GM12892 (cell line): ENCODE results near the gene EXO1.
"Not testable (repeated sequence)": the region's sequence is repeated elsewhere in the genome, so short reads cannot be mapped to it uniquely, and the experiment has no call there.

Experiments used
- DNase-seq: peaks from one replicate; pipeline ENCODE4 v3.0.0; 2011; ENCODE audit not compliant: insufficient read length
- FAIRE-seq: peaks from 2 replicates; lab custom pipeline; 2011; peaks lifted over from hg19 to GRCh38; lab: Jason Lieb, UNC
- POLR2A ChIP-seq: IDR thresholded peaks from 2 replicates; pipeline ENCODE4 v1.6.1; 2011; ENCODE audit warnings: low read depth, low read length, control low read depth
- POLR2AphosphoS5 ChIP-seq: IDR thresholded peaks from 2 replicates; pipeline ENCODE4 v1.6.1; 2011; ENCODE audit warnings: low read depth, low read length, control low read depth
- TAF1 ChIP-seq: IDR thresholded peaks from 2 replicates; pipeline ENCODE4 v1.6.1; 2011; ENCODE audit warnings: low read depth, mild to moderate bottlenecking, control low read depth, low read length, borderline replicate concordance

The EXO1 gene

GRCh38 chr1:241838897-241839296 is 9.1 kb upstream of the EXO1 start:
- TF ChIP-seq TAF1, result no peak
- TF ChIP-seq POLR2AphosphoS5, result no peak
- TF ChIP-seq POLR2A, result no peak
- DNase-seq, result no peak
- FAIRE-seq, result no peak

DNA sequence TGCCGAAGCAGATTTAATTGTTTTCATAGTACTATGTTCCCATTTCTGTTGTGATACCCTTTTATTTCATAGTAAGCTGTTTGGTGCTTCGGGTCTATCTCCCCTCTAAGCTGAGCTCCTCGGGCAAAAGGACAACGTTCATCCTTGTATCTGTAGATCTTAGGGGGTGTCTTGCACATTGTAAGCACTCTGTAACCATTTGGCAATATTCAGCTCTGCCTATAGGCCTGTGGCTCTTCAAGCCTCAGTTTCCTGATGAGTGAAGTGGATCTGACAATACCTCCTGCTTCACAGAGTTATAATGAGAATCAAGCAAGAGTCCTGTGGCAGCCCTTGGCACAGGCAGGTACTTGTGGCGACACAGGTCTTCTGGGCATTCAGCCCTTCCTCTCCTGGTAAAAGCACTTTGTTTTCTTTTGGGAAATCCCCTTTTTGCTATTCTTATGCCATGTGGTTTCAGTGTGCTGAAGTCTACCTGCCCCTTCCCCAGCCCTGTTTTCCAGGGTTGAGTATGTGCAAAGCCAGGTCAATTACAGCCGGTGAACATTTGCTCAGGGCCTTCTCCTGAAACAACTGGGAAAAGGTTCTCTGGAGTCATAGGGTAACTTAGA is 8.5 kb upstream of the EXO1 start:
- DNase-seq (no peak), FAIRE-seq (peak; percentile 92)
- TF ChIP-seq POLR2AphosphoS5 (no peak), TAF1 (no peak), POLR2A (no peak)

GRCh38 chr1:241840164-241840563 is 7.8 kb upstream of the EXO1 start:
- no peak for TF ChIP-seq POLR2AphosphoS5
- FAIRE-seq (no peak), DNase-seq (no peak)

DNA sequence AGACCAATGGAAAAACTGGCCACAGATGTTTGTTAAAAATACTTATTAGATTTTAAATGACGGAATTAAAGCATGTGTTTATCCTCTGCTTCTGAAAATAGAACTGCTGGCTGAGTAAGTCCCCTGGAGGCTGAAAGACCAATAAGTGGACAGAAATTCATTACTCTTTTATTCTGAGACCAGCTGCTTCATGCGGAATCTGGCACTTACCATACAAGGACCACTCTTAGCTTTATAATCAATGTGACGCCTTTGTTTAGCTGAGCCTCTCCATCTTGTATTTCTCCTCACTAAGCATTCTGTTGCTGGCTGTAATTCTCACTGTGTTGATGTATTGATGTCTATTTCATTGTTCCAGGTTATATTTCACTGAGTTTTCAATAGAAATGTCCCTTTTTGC is 6.3 kb upstream of the EXO1 start:
- FAIRE-seq, result no peak
- TF ChIP-seq POLR2A, result no peak
- no peak for TF ChIP-seq TAF1
- no peak for TF ChIP-seq POLR2AphosphoS5
- DNase-seq, result no peak

- no peak for TF ChIP-seq POLR2A
- TF ChIP-seq TAF1, result no peak
- TF ChIP-seq POLR2AphosphoS5, result no peak
- FAIRE-seq (peak; percentile 21), DNase-seq (no peak)
These were observed 5.4 kb upstream of the EXO1 start for GRCh38 chr1:241842565-241842964.

- no peak for TF ChIP-seq POLR2A
- no peak for TF ChIP-seq TAF1
- no peak for TF ChIP-seq POLR2AphosphoS5
- FAIRE-seq, result no peak
- no peak for DNase-seq
These were observed 3.4 kb upstream of the EXO1 start for GRCh38 chr1:241844593-241844992.

GRCh38 chr1:241846375-241846774 is 1.6 kb upstream of the EXO1 start:
- no peak for TF ChIP-seq POLR2A
- no peak for TF ChIP-seq TAF1
- no peak for TF ChIP-seq POLR2AphosphoS5
- FAIRE-seq (no peak), DNase-seq (no peak)

DNA sequence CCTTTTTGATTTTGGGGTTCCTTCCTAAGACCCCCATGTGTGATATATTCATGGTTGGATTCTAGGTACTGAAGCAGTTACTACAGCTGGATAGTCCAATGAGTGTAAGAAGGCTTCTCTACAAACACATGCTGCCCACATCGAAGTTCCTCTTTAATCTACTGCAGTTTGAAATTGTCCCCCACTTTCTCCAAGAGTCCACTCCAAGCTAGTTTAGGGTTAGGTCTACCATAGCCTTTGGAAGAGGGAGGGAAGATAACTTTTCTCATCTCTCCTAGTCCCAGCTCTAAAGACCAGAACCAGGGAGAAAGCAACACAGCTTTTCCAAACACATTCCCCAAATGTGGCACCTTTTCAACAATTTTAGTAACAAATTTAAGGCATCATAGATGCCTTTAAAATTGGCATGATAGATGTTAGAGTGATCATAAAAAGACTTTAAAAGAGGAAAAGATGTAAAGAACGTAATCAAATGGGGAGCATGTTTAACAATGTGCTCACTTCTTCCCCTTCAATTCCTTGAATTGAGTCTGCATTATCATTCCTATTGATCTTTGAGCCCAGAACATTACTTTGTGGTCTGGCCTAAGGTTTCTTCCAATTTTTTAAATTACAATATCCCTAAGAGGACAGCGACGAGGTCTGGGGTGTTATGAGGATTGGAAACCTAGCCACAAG is 1.0 kb upstream of the EXO1 start:
- no peak for DNase-seq
- TF ChIP-seq POLR2AphosphoS5 (no peak), TAF1 (no peak), POLR2A (no peak)
- FAIRE-seq, result no peak

DNA sequence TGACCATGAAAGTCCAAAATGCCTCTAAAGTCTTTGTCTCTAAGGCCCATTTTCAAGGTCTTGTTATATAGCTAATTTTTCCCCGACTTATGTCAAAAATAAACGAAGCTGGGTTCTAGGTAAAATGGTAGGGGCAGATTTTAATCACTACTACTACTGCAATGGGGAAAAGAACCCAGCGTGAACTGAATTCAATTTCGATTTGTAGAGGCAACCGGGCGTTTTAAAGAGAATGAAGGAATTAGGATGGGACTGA is 536 bp upstream of the EXO1 start:
- TF ChIP-seq TAF1 (no peak), POLR2AphosphoS5 (no peak), POLR2A (no peak)
- DNase-seq (no peak), FAIRE-seq (no peak)

GRCh38 chr1:241848686-241849344 is 811 bp downstream of the EXO1 start:
- peak; percentile 81 for FAIRE-seq
- no peak for DNase-seq

DNA sequence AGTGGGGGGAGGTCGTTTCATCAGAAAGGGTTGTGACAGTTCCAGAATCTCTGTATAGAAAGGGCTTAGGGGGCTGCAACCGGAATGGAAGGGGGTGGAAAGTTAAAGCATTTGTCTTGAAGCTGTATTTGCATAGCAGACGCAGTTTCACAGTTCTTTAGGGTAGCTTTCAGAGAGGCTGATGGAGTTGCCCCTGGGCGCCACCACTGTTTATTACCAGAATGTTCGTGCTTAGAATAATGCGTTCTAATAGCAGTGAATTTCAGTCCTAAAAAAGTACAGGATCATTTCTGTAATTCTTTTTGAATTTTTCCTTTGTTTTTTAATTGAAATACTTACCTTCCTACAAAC is 1.3 kb downstream of the EXO1 start:
- DNase-seq, result no peak

More at GRCh38 chr1:241848686-241849344, 811 bp downstream of the EXO1 start:
- no peak for TF ChIP-seq TAF1
- TF ChIP-seq POLR2A, result no peak
- no peak for TF ChIP-seq POLR2AphosphoS5

DNA sequence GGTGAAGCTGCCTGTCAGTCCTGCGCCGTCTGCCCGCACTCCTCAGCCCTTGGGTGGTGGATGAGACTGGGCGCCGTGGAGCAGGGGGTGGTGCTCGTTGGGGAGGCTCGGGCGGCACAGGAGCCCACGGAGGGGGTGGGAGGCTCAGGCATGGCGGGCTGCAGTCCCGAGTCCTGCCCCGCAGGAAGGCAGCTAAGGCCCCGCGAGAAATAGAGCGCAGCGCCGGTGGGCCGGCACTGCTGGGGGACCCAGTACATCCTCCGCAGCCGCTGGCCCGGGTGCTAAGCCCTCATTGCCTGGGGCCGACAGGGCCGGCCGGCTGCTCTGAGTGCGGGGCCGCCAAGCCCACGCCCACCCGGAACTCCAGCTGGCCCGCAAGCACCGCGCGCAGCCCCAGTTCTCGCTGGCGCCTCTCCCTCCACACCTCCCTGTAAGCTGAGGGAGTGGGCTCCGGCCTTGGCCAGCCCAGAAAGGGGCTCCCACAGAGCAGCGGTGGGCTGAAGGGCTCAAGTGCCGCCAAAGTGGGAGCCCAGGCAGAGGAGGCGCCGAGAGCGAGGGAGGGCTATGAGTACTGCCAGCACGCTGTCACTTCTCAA is 7.6 kb downstream of the EXO1 start:
- FAIRE-seq, result not testable (repeated sequence)

More for the DNA sequence above, 1.3 kb downstream of the EXO1 start:
- FAIRE-seq, result peak; percentile 17
- no peak for TF ChIP-seq POLR2AphosphoS5
- TF ChIP-seq TAF1, result no peak
- no peak for TF ChIP-seq POLR2A

More for the DNA sequence above, 7.6 kb downstream of the EXO1 start:
- DNase-seq, result not testable (repeated sequence)
